K562 (cell line): ENCODE measurements around the gene SP2. TPM values are rescaled to one million over a fixed set of nuclear protein-coding genes. Genes with fewer than 3 reads are reported as not detected.

Source experiments
- ATAC-seq: fragments of 200-7000 bp; cut with Tn5 transposase; 3 replicates; pipeline ENCODE4 v1.9.1; 2020; ENCODE audit warnings: moderate library complexity
- BruUV-seq: library from RNA; stranded (reverse); fragments of 400-500 nt; replicated peaks from 2 replicates; lab custom pipeline; 2021; lab: Mats Ljungman, UMichigan
- CTCF ChIA-PET: fragments of 300-600 bp; formaldehyde crosslinking; extraction: SDS; loops from one replicate; lab custom pipeline; 2021; ENCODE audit warnings: low intra/inter-chr PET ratio; lab: Yijun Ruan, JAX
- POLR2A ChIA-PET: fragments of 300-600, 350-650 bp; sonication (Branson Sonifier 250); formaldehyde crosslinking; extraction: SDS; loops from one replicate; lab custom pipeline; 2021; ENCODE audit warnings: antibody characterized with exemption, inconsistent platforms; lab: Yijun Ruan, JAX
- DNase-seq, 4 experiments: peaks; one replicate each; pipeline versions ENCODE4 v3.0.0 to v3.0.0-alpha.2; 2011 to 2018; ENCODE audit warnings: low spot score in 3 of 4, mixed read lengths in 3 of 4; ENCODE audit errors: extremely low read depth in 1 of 4
- FAIRE-seq: peaks from 2 replicates; lab custom pipeline; 2011; peaks lifted over from hg19 to GRCh38; lab: Jason Lieb, UNC
- H2AFZ ChIP-seq: 2 replicates; pipeline ENCODE4 v1.6.0; 2011; ENCODE audit warnings: low read depth, low read length, control low read depth, inconsistent platforms
- H3K27ac ChIP-seq: fragments of 200-600 bp; 3 replicates; pipeline ENCODE4 v1.8.0; 2011; ENCODE audit warnings: low read depth, mild to moderate bottlenecking, control low read depth, inconsistent platforms, low read length, moderate library complexity, mixed read lengths; ENCODE audit errors: extremely low read depth
- H3K27me3 ChIP-seq, 2 experiments: fragments of 300-600 bp in 1 of 2; 2 replicates in 1 of 2; 3 replicates in 1 of 2; pipeline versions ENCODE4 v1.6.0 to v1.8.0; 2011; ENCODE audit warnings: inconsistent platforms in 2 of 2, low read length in 2 of 2, mild to moderate bottlenecking in 1 of 2, mixed read lengths in 1 of 2, moderate library complexity in 1 of 2; ENCODE audit not compliant: control insufficient read depth in 2 of 2, insufficient read depth in 2 of 2
- H3K36me3 ChIP-seq: fragments of 300-600 bp; 3 replicates; pipeline ENCODE4 v1.8.0; 2011; ENCODE audit warnings: mild to moderate bottlenecking, low read length, inconsistent platforms; ENCODE audit not compliant: control insufficient read depth, insufficient read depth
- H3K4me1 ChIP-seq, 2 experiments: fragments of 200-600 bp in 1 of 2; replicated peaks in 1 of 2; 2 replicates in 1 of 2; 3 replicates in 1 of 2; pipeline versions ENCODE4 v1.5.1 to v1.8.0; 2011; ENCODE audit warnings: inconsistent platforms in 2 of 2, low read length in 2 of 2, mild to moderate bottlenecking in 1 of 2, mixed read lengths in 1 of 2, moderate library complexity in 1 of 2; ENCODE audit not compliant: control insufficient read depth in 2 of 2, insufficient read depth in 2 of 2
- H3K4me2 ChIP-seq: 2 replicates; pipeline ENCODE4 v1.6.1; 2011; ENCODE audit warnings: low read length, control low read depth, inconsistent platforms, mixed read lengths; ENCODE audit not compliant: insufficient read depth
- H3K4me3 ChIP-seq: fragments of 200-600 bp; sonication (generic), shearing (Covaris generic); 2 replicates; pipeline ENCODE4 v1.5.1; 2016; ENCODE audit warnings: control low read depth, inconsistent platforms
- H3K79me2 ChIP-seq: fragments of 200-600 bp; 3 replicates; pipeline ENCODE4 v1.8.0; 2011; ENCODE audit warnings: low read length, inconsistent platforms; ENCODE audit not compliant: control insufficient read depth, insufficient read depth
- H3K9ac ChIP-seq, 2 experiments: 2 replicates each; pipeline versions ENCODE4 v1.6.0 to v1.6.1; 2011; ENCODE audit warnings: low read depth in 2 of 2, low read length in 2 of 2, control low read depth in 1 of 2, inconsistent platforms in 1 of 2, mild to moderate bottlenecking in 1 of 2, mixed read lengths in 1 of 2; ENCODE audit not compliant: insufficient read depth in 1 of 2
- H3K9me1 ChIP-seq: one replicate; pipeline ENCODE4 v1.6.0; 2011; ENCODE audit warnings: inconsistent platforms, mild to moderate bottlenecking, low read length, moderate library complexity; ENCODE audit not compliant: control insufficient read depth, insufficient read depth
- H3K9me3 ChIP-seq: replicated peaks from 2 replicates; pipeline ENCODE4 v1.5.1; 2011; ENCODE audit warnings: low read depth, low read length, inconsistent platforms; ENCODE audit not compliant: control insufficient read depth, insufficient read depth
- H4K20me1 ChIP-seq: replicated peaks from 2 replicates; pipeline ENCODE4 v1.6.1; 2011; ENCODE audit warnings: low read length, inconsistent platforms, mixed read lengths; ENCODE audit not compliant: control insufficient read depth, insufficient read depth
- RAD21 ChIP-seq, 2 experiments: fragments of 250-450 bp in 1 of 2; fragments of 450-650 bp in 1 of 2; sonication (Bioruptor Pico) in 1 of 2; formaldehyde crosslinking in 1 of 2; IDR thresholded peaks in 1 of 2; conservative IDR thresholded peaks in 1 of 2; 2 replicates each; pipeline versions ENCODE4 v1.4.0 to v1.8.0; 2020 to 2022; ENCODE audit warnings: mild to moderate bottlenecking in 2 of 2, moderate library complexity in 1 of 2
- SLC30A9 ChIP-seq: fragments of 250-450 bp; sonication (Bioruptor Pico); IDR thresholded peaks from 2 replicates; pipeline ENCODE4 v1.8.0; 2022; ENCODE audit warnings: mild to moderate bottlenecking, moderate library complexity
- ZKSCAN8 ChIP-seq: fragments of 200-800 bp; sonication (Bioruptor generic); IDR thresholded peaks from 2 replicates; pipeline ENCODE4 v1.6.1; 2016; ENCODE audit warnings: missing genetic modification characterization, missing compliant biosample characterization
- ZNF740 ChIP-seq, 3 experiments: fragments of 200-800 bp in 1 of 3; sonication (Bioruptor generic) in 1 of 3; sonication (generic) in 1 of 3; formaldehyde crosslinking in 1 of 3; IDR thresholded peaks; 2 replicates each; pipeline versions ENCODE4 v1.6.1 to v1.8.0; 2016 to 2022; ENCODE audit warnings: mild to moderate bottlenecking in 2 of 3, missing compliant biosample characterization in 2 of 3, missing genetic modification characterization in 2 of 3, missing genetic modification reagents in 1 of 3
- ZNF830 ChIP-seq: fragments of 250-450 bp; sonication (Bioruptor Pico); IDR thresholded peaks from 2 replicates; pipeline ENCODE4 v1.5.0; 2021; ENCODE audit warnings: mild to moderate bottlenecking
- WGBS: fragments of 100-300 bp; shearing (Covaris generic); methylation state at CpG from one replicate; pipeline ENCODE4 v1.1.6; 2016; ENCODE audit warnings: low coverage, mixed read lengths; ENCODE audit not compliant: insufficient coverage; ENCODE audit errors: missing lambda C conversion rate; 5-methylcytosine and 5-hydroxymethylcytosine counted together
- in situ Hi-C: fragments of 300-500 bp; cut with MboI; formaldehyde crosslinking; loops from 4 replicates; pipeline ENCODE4 v1.15.0; 2018; ENCODE audit warnings: inconsistent platforms, mixed read lengths
- intact Hi-C: fragments of 100-400 bp; cut with micrococcal nuclease; formaldehyde crosslinking; loops from 2 replicates; pipeline ENCODE4 v1.14.2; 2022
- polyA plus RNA-seq, 8 experiments: library from polyadenylated mRNA; depleted of rRNA in 4 of 8; stranded (reverse) in 5 of 8; unstranded in 3 of 8; fragments of >200 nt; fragmentation: Nextera tagmentation in 2 of 8; fragmentation: Illumina TruSeq in 1 of 8; extraction: Ambion mirVana in 2 of 8; extraction: Trizol in 1 of 8; gene quantifications; 2 replicates each; pipeline versions ENCODE4 v1.2.1 to v1.2.3, GENCODE V29; 2011 to 2014; ENCODE audit warnings: inconsistent platforms in 1 of 8, missing spikeins in 1 of 8
- total RNA-seq, 7 experiments: library from RNA; depleted of rRNA in 6 of 7; stranded (reverse); fragments of >200 nt in 6 of 7; fragmentation: Illumina TruSeq in 2 of 7; extraction: Trizol in 2 of 7; gene quantifications; 2 replicates each; pipeline versions ENCODE4 v1.2.1 to v1.2.3, GENCODE V29; 2011 to 2021; ENCODE audit warnings: low replicate concordance in 1 of 7
- TF ChIP-seq, protein P1 (sequence below): sonication (generic); formaldehyde crosslinking; IDR thresholded peaks from 2 replicates; pipeline ENCODE4 v1.8.1; 2023; ENCODE audit warnings: mild to moderate bottlenecking, missing genetic modification reagents

SP2 gene
- total and polyA plus RNA-seq, 9 of the 15 experiments (the other 6 are each of a cell fraction or from before 2014, with no cell fraction given), result 0.77 to 22.3 (median 2.3) TPM

GRCh38 chr17:47872019-47872650 lies 23.9 kb upstream of the SP2 start:
- Histone ChIP-seq H3K27ac (no peak overlapping the region), H3K4me3 (no peak overlapping the region), H3K4me2 (no peak overlapping the region), H3K36me3 (no peaks in the 10 kb centered on the region), H3K79me2 (no peaks in the 10 kb centered on the region), H3K27me3 (no peaks in the 10 kb centered on the region), H3K9me1 (no peaks in the 10 kb centered on the region), H3K9ac (peak overlapping the region in 1 of 2 experiments; percentile 74; a peak in 1 of 4 replicates), H3K9me3 (no peaks in the 10 kb centered on the region), H4K20me1 (no peaks in the 10 kb centered on the region), H3K4me1 (peaks cover 47 to 55% of the 10 kb centered on the region in 2 experiments), H2AFZ (no peak overlapping the region)
- intact Hi-C loops (no loop called here), in situ Hi-C loops (no loop called here)
- ChIA-PET POLR2A (interaction anchor here (0.6 to 1.6 kb wide), 2 partner anchors 13 to 222 kb away, joined by 3 to 6 read pairs; partner anchors contain the start of gene KPNB1), CTCF (no interaction called here)
- FAIRE-seq, result no peak
- 55% methylated on average over 20 of the region's 29 CpGs for WGBS
- ATAC-seq, result no peak
- DNase-seq, result no peak
- no TSS peak for BruUV-seq
- TF ChIP-seq ZNF740 (CRISPR knock-in tag; IDR thresholded peaks at IDR 0.05), result 0 out of 2 replicates have a peak, but pooled peaks have one; percentile 22
- no peak for TF ChIP-seq ZNF740 (tag; IDR thresholded peaks at IDR 0.05)
- TF ChIP-seq SLC30A9, result no peak
- TF ChIP-seq ZKSCAN8, result peak; percentile 44; the same call in 1 of the 2 replicates
- TF ChIP-seq, protein P1, sequence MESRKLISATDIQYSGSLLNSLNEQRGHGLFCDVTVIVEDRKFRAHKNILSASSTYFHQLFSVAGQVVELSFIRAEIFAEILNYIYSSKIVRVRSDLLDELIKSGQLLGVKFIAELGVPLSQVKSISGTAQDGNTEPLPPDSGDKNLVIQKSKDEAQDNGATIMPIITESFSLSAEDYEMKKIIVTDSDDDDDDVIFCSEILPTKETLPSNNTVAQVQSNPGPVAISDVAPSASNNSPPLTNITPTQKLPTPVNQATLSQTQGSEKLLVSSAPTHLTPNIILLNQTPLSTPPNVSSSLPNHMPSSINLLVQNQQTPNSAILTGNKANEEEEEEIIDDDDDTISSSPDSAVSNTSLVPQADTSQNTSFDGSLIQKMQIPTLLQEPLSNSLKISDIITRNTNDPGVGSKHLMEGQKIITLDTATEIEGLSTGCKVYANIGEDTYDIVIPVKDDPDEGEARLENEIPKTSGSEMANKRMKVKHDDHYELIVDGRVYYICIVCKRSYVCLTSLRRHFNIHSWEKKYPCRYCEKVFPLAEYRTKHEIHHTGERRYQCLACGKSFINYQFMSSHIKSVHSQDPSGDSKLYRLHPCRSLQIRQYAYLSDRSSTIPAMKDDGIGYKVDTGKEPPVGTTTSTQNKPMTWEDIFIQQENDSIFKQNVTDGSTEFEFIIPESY (CRISPR knock-in tag), result peak; percentile 68; the same call in 1 of the 2 replicates
- TF ChIP-seq ZNF830, result no peak
- TF ChIP-seq RAD21 (CRISPR knock-in tag; conservative IDR thresholded peaks at IDR 0.05 in 1 of 2, IDR thresholded peaks at IDR 0.05 in 1 of 2), result no peak
